HepG2 (cell line): Measurements from ENCODE around the gene JCAD. TPM values are rescaled to one million over a fixed set of nuclear protein-coding genes. Genes with fewer than 3 reads are reported as not detected.

Experiments used
- ATAC-seq: fragments of 200-7000 bp; cut with Tn5 transposase; 3 replicates; pipeline ENCODE4 v1.9.1; 2020; ENCODE audit warnings: mild to moderate bottlenecking, moderate library complexity
- BruUV-seq: library from RNA; stranded (reverse); fragments of 400-500 nt; replicated peaks from 2 replicates; lab custom pipeline; 2021; lab: Mats Ljungman, UMichigan
- CTCF ChIA-PET: fragments of 300-600 bp; formaldehyde crosslinking; extraction: SDS; loops from one replicate; lab custom pipeline; 2021; ENCODE audit warnings: low total read pairs, inconsistent platforms, low intra/inter-chr PET ratio; lab: Yijun Ruan, JAX
- POLR2A ChIA-PET: fragments of 350-600 bp; sonication (Branson Sonifier 250); formaldehyde crosslinking; loops from one replicate; lab custom pipeline; 2020; ENCODE audit warnings: antibody characterized with exemption, inconsistent platforms; lab: Yijun Ruan, JAX
- DNase-seq: peaks from one replicate; pipeline ENCODE4 v3.0.0-alpha.2; 2015; ENCODE audit warnings: low spot score
- FAIRE-seq: peaks from 3 replicates; lab custom pipeline; 2011; peaks lifted over from hg19 to GRCh38; lab: Jason Lieb, UNC
- H2AFZ ChIP-seq: one replicate; pipeline ENCODE4 v1.6.1; 2011; ENCODE audit warnings: low read length, inconsistent platforms
- H3K27ac ChIP-seq: fragments of 300-600 bp; 3 replicates; pipeline ENCODE4 v1.8.0; 2011; ENCODE audit warnings: mixed run types, mild to moderate bottlenecking, mixed read lengths, low read length, inconsistent platforms; ENCODE audit not compliant: insufficient read depth; ENCODE audit errors: extremely low read length
- H3K27me3 ChIP-seq, 2 experiments: fragments of 200-600 bp in 1 of 2; 2 replicates in 1 of 2; 3 replicates in 1 of 2; pipeline versions ENCODE4 v1.6.0 to v1.8.0; 2011; ENCODE audit warnings: low read length in 2 of 2, mild to moderate bottlenecking in 2 of 2, moderate library complexity in 2 of 2, inconsistent platforms in 1 of 2; ENCODE audit not compliant: insufficient read depth in 2 of 2, control insufficient read depth in 1 of 2
- H3K36me3 ChIP-seq, 2 experiments: fragments of 200-600 bp in 1 of 2; replicated peaks in 1 of 2; 2 replicates in 1 of 2; 3 replicates in 1 of 2; pipeline versions ENCODE4 v1.5.1 to v1.8.0; 2011; ENCODE audit warnings: low read length in 2 of 2, inconsistent platforms in 1 of 2; ENCODE audit not compliant: insufficient read depth in 2 of 2, control insufficient read depth in 1 of 2
- H3K4me1 ChIP-seq: 2 replicates; pipeline ENCODE4 v1.5.1; 2012; ENCODE audit warnings: low read length, inconsistent platforms; ENCODE audit not compliant: insufficient read depth
- H3K4me2 ChIP-seq: 2 replicates; pipeline ENCODE4 v1.6.0; 2011; ENCODE audit warnings: low read depth, low read length, inconsistent platforms
- H3K4me3 ChIP-seq, 3 experiments: fragments of 200-600 bp in 1 of 3; sonication (generic), shearing (Covaris generic) in 1 of 3; replicated peaks in 1 of 3; 2 replicates each; pipeline ENCODE4 v1.5.1; 2011 to 2016; ENCODE audit warnings: low read length in 3 of 3, inconsistent platforms in 2 of 3, low read depth in 2 of 3, mild to moderate bottlenecking in 2 of 3, control low read depth in 1 of 3, mixed read lengths in 1 of 3; ENCODE audit not compliant: insufficient read depth in 1 of 3
- H3K79me2 ChIP-seq: one replicate; pipeline ENCODE4 v1.6.1; 2011; ENCODE audit warnings: low read length, inconsistent platforms; ENCODE audit not compliant: insufficient read depth
- H3K9ac ChIP-seq: 2 replicates; pipeline ENCODE4 v1.6.0; 2011; ENCODE audit warnings: mild to moderate bottlenecking, low read depth, low read length, inconsistent platforms; ENCODE audit not compliant: insufficient read depth
- H3K9me3 ChIP-seq: 2 replicates; pipeline ENCODE4 v1.5.1; 2012; ENCODE audit warnings: mild to moderate bottlenecking, low read length
- H4K20me1 ChIP-seq: 2 replicates; pipeline ENCODE4 v1.6.0; 2011; ENCODE audit warnings: inconsistent platforms, mild to moderate bottlenecking, low read length, moderate library complexity; ENCODE audit not compliant: insufficient read depth
- BCL6 ChIP-seq: IDR thresholded peaks from 2 replicates; pipeline ENCODE4 v1.6.1; 2016; ENCODE audit warnings: missing genetic modification reagents, missing compliant biosample characterization
- BORCS8-MEF2B ChIP-seq: sonication (generic); formaldehyde crosslinking; IDR thresholded peaks from 2 replicates; pipeline ENCODE4 v1.8.0; 2022; ENCODE audit warnings: mild to moderate bottlenecking, missing genetic modification reagents
- CHD4 ChIP-seq: fragments of 200-600 bp; sonication (generic); IDR thresholded peaks from 2 replicates; pipeline ENCODE4 v1.7.0; 2017; ENCODE audit warnings: mild to moderate bottlenecking, low read length, borderline replicate concordance
- DPF2 ChIP-seq: sonication (generic); formaldehyde crosslinking; IDR thresholded peaks from 2 replicates; pipeline ENCODE4 v1.4.0; 2020; ENCODE audit warnings: mild to moderate bottlenecking, low read depth, missing genetic modification reagents, borderline replicate concordance
- FOSL2 ChIP-seq: sonication (generic); formaldehyde crosslinking; IDR thresholded peaks from 2 replicates; pipeline ENCODE4 v1.4.0; 2020; ENCODE audit warnings: missing genetic modification reagents
- FOXA1 ChIP-seq, 2 experiments: fragments of 450-650 bp in 1 of 2; sonication (generic) in 1 of 2; formaldehyde crosslinking in 1 of 2; IDR thresholded peaks; 2 replicates each; pipeline versions ENCODE4 v1.4.0 to v1.6.1; 2016 to 2020; ENCODE audit warnings: missing genetic modification reagents in 1 of 2
- FOXA3 ChIP-seq: IDR thresholded peaks from 2 replicates; pipeline ENCODE4 v1.6.1; 2016; ENCODE audit warnings: missing genetic modification reagents, missing compliant biosample characterization
- HDAC2 ChIP-seq: sonication (generic); formaldehyde crosslinking; IDR thresholded peaks from 2 replicates; pipeline ENCODE4 v1.4.0; 2020; ENCODE audit warnings: missing genetic modification reagents
- MIER3 ChIP-seq: IDR thresholded peaks from 2 replicates; pipeline ENCODE4 v1.6.1; 2016; ENCODE audit warnings: missing compliant biosample characterization, borderline replicate concordance
- MNT ChIP-seq: fragments of 450-650 bp; IDR thresholded peaks from 2 replicates; pipeline ENCODE4 v1.6.1; 2016
- NFYB ChIP-seq: sonication (generic); formaldehyde crosslinking; IDR thresholded peaks from 2 replicates; pipeline ENCODE4 v1.4.0; 2020; ENCODE audit warnings: missing genetic modification reagents
- REPIN1 ChIP-seq: sonication (generic); formaldehyde crosslinking; IDR thresholded peaks from 2 replicates; pipeline ENCODE4 v1.8.0; 2022; ENCODE audit warnings: missing genetic modification reagents, low read depth, mild to moderate bottlenecking, borderline replicate concordance
- RXRB ChIP-seq: IDR thresholded peaks from 2 replicates; pipeline ENCODE4 v1.6.1; 2016; ENCODE audit warnings: borderline replicate concordance, missing genetic modification reagents, missing compliant biosample characterization
- SMC3 ChIP-seq: IDR thresholded peaks from 2 replicates; pipeline ENCODE4 v1.6.1; 2011; ENCODE audit warnings: low read length, improper control_type of control experiment
- STAG1 ChIP-seq: sonication (generic); formaldehyde crosslinking; IDR thresholded peaks from 2 replicates; pipeline ENCODE4 v1.4.0; 2020; ENCODE audit warnings: missing genetic modification reagents
- TBX2 ChIP-seq: sonication (generic); formaldehyde crosslinking; IDR thresholded peaks from 2 replicates; pipeline ENCODE4 v1.5.0; 2020; ENCODE audit warnings: missing genetic modification reagents, mild to moderate bottlenecking, borderline replicate concordance
- YEATS2 ChIP-seq: sonication (generic); formaldehyde crosslinking; IDR thresholded peaks from 2 replicates; pipeline ENCODE4 v1.4.0; 2020; ENCODE audit warnings: missing genetic modification reagents, borderline replicate concordance
- ZKSCAN1 ChIP-seq: fragments of 150-350 bp; IDR thresholded peaks from 2 replicates; pipeline ENCODE4 v1.6.1; 2014; ENCODE audit warnings: low read length
- ZNF512B ChIP-seq: sonication (generic); formaldehyde crosslinking; IDR thresholded peaks from 2 replicates; pipeline ENCODE4 v1.5.1; 2020; ENCODE audit warnings: missing genetic modification reagents, mild to moderate bottlenecking, borderline replicate concordance
- ZNF556 ChIP-seq: sonication (generic); formaldehyde crosslinking; IDR thresholded peaks from 2 replicates; pipeline ENCODE4 v1.4.0; 2020; ENCODE audit warnings: mild to moderate bottlenecking, missing genetic modification reagents, borderline replicate concordance
- ZNF878 ChIP-seq: sonication (generic); formaldehyde crosslinking; IDR thresholded peaks from 2 replicates; pipeline ENCODE4 v1.8.1; 2023; ENCODE audit warnings: mild to moderate bottlenecking, missing genetic modification reagents, moderate library complexity
- WGBS: methylation state at CpG from one replicate; pipeline ENCODE4 v1.1.6; 2017; ENCODE audit warnings: low lambda C conversion rate; 5-methylcytosine and 5-hydroxymethylcytosine counted together
- in situ Hi-C: cut with HindIII; loops from 2 replicates; pipeline ENCODE4 v1.10.0; 2017; ENCODE audit warnings: low pct_unique_long_range_greater_than_20kb; ENCODE audit not compliant: extremely low pct_ligation_motif_present
- intact Hi-C: fragments of 100-400 bp; cut with micrococcal nuclease; formaldehyde crosslinking; loops from one replicate; pipeline ENCODE4 v1.10.0; 2022; ENCODE audit not compliant: unreplicated experiment
- polyA plus RNA-seq, 8 experiments: library from polyadenylated mRNA; depleted of rRNA in 3 of 8; stranded (reverse) in 7 of 8; unstranded in 1 of 8; fragments of >200 nt; fragmentation: Illumina TruSeq in 4 of 8; extraction: Trizol in 4 of 8; gene quantifications; 2 replicates each; pipeline versions ENCODE4 v1.2.1 to v1.2.3, GENCODE V29; 2011 to 2016; ENCODE audit warnings: low read depth in 4 of 8, missing spikeins in 1 of 8, mixed read lengths in 1 of 8; ENCODE audit not compliant: insufficient read depth in 1 of 8
- total RNA-seq, 5 experiments: library from RNA; depleted of rRNA; stranded (reverse); fragments of >200 nt; fragmentation: Illumina TruSeq; extraction: Trizol; gene quantifications; 2 replicates each; pipeline ENCODE4 v1.2.3, GENCODE V29; 2016; ENCODE audit warnings: low read depth in 1 of 5

JCAD gene
- total and polyA plus RNA-seq, 2 of the 13 experiments (the other 11 are each of a cell fraction or from before 2014, with no cell fraction given), result 0.04 to 0.08 TPM

GRCh38 chr10:29998142-29998808 lies 61.1 kb downstream of the JCAD start:
- no TSS peak for BruUV-seq
- H3K9ac ChIP-seq, result no peak overlapping the region
- in situ Hi-C loops (no loop called here), intact Hi-C loops (loop anchor here (1.0 kb wide), 1 partner anchor 243 kb away; no protein-coding TSS in a partner anchor)
- H3K4me1 ChIP-seq, result peaks cover 36% of the 10 kb centered on the region
- H3K4me3 ChIP-seq, result no peak overlapping the region
- H3K9me3 ChIP-seq, result no peaks in the 10 kb centered on the region
- no peak overlapping the region for H3K27ac ChIP-seq
- CTCF ChIA-PET, result interaction anchor here (2.4 kb wide), 1 partner anchor 244 kb away, joined by 24 read pairs; no protein-coding TSS in a partner anchor
- DNase-seq (peak; percentile 71), FAIRE-seq (peak; percentile 87), ATAC-seq (peak; percentile 70)
- no peaks in the 10 kb centered on the region for H3K36me3 ChIP-seq
- no peaks in the 10 kb centered on the region; a peak in 1 of 5 replicates for H3K27me3 ChIP-seq
- no peaks in the 10 kb centered on the region for H3K79me2 ChIP-seq
- no peaks in the 10 kb centered on the region for H4K20me1 ChIP-seq
- WGBS, result 33% methylated on average over 12 of the region's 12 CpGs
- POLR2A ChIA-PET, result no interaction called here
- H2AFZ ChIP-seq, result no peak overlapping the region
- H3K4me2 ChIP-seq, result no peak overlapping the region
- TF ChIP-seq FOXA3 (0 out of 2 replicates have a peak, but pooled peaks have one; percentile 33), FOSL2 (CRISPR knock-in tag) (peak; percentile 13; the same call in 1 of the 2 replicates), DPF2 (CRISPR knock-in tag) (0 out of 2 replicates have a peak, but pooled peaks have one; percentile 19), STAG1 (CRISPR knock-in tag) (peak; percentile 97), YEATS2 (CRISPR knock-in tag) (peak; percentile 30; the same call in 1 of the 2 replicates), ZKSCAN1 (peak; percentile 97), CHD4 (no peak), NFYB (CRISPR knock-in tag) (no peak), ZNF556 (CRISPR knock-in tag) (peak; percentile 46; the same call in 1 of the 2 replicates), HDAC2 (CRISPR knock-in tag) (0 out of 2 replicates have a peak, but pooled peaks have one; percentile 35), ZNF512B (CRISPR knock-in tag) (no peak), FOXA1 (IDR thresholded peaks at IDR 0.05) (no peak), FOXA1 (CRISPR knock-in tag; IDR thresholded peaks at IDR 0.05) (peak; percentile 58), BORCS8-MEF2B (CRISPR knock-in tag) (0 out of 2 replicates have a peak, but pooled peaks have one; percentile 48), MNT (peak; percentile 99), BCL6 (0 out of 2 replicates have a peak, but pooled peaks have one; percentile 26), MIER3 (CRISPR knock-in tag) (0 out of 2 replicates have a peak, but pooled peaks have one; percentile 44), SMC3 (peak; percentile 89), RXRB (CRISPR knock-in tag) (peak; percentile 14; the same call in 1 of the 2 replicates), TBX2 (CRISPR knock-in tag) (0 out of 2 replicates have a peak, but pooled peaks have one; percentile 18), ZNF878 (CRISPR knock-in tag) (no peak), REPIN1 (CRISPR knock-in tag) (peak; percentile 57)
